ENCODE results near the gene CEP43. TPM values are rescaled to one million over a fixed set of nuclear protein-coding genes. Genes with fewer than 3 reads are reported as not detected.

The CEP43 gene
- total and polyA plus RNA-seq, 5 donors = 6.5 to 10.7 (median 9.0) TPM

DNA sequence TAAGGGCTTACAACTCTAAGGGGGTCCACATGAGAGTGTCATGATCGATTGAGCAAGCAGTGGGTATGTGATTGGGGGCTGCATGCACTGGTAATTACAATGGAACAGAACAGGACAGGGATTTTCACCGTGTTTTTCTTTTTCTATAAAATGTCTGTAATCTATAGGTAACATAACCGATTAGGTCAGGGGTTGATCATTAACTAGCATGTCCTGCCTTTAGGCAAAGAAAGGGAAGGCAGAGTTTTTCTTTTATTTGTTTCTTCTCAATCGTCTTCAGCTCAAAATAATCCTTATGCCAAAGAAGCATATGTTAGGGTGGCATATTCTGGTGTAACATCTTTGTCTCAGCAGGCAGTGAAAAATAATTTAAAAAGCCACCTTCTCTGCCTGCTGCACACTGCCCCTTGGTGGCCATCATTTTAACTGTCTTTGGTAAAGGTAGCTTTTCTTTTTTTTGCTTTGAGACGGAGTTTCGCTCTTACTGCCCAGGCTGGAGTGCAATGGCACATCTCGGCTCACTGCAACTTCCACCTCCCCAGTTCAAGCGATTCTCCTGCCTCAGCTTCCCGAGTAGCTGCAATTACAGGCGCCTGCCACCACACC lies 9.7 kb upstream of the CEP43 start:
- 56% methylated on average over 10 of the region's 10 CpGs for WGBS
- Histone ChIP-seq H3K27ac (ENCODE audit: low read length) (no peak overlapping the region), H3K9me3 (ENCODE audit: control insufficient read depth, low read length) (no peaks in the 10 kb centered on the region), H3K4me3 (ENCODE audit: low read length) (no peak overlapping the region), H3K27me3 (ENCODE audit: control insufficient read depth, insufficient read depth) (no peaks in the 10 kb centered on the region), H3K4me1 (ENCODE audit: control insufficient read depth, insufficient read depth, low read length) (no peaks in the 10 kb centered on the region)
- intact Hi-C loops (cut with DNase I) = loop anchor here in 2 of 4 donors (10.0 kb wide), 1 partner anchor 215 kb away; no protein-coding TSS in a partner anchor
- ATAC-seq (no peak), DNase-seq (no peak)

DNA sequence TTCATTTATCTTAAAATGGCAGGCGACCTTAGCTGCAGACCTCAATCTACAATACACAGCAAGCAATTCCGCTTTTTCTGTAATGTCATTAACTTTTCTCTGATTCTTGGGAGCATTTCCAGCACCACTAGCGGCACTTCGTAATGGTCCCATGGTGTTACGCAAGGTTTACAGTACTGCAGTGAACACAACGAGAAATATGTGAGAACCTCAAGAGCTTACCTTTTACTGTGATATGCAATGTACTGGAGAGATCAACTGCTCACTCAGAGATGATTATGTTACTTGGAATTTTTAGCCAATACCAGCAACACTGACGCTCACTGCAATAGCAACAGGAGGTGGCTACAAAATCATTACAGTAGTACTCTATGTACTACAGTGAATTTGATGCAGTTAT lies 2.8 kb upstream of the CEP43 start:
- peaks cover 3% of the 10 kb centered on the region for H3K4me1 ChIP-seq (ENCODE audit: control insufficient read depth, insufficient read depth, low read length)
- intact Hi-C loops (cut with DNase I) = no loop called here
- 92% methylated on average over 7 of the region's 7 CpGs for WGBS
- H3K4me3 ChIP-seq (ENCODE audit: low read length) = no peak overlapping the region
- no peaks in the 10 kb centered on the region for H3K9me3 ChIP-seq (ENCODE audit: control insufficient read depth, low read length)
- H3K27ac ChIP-seq (ENCODE audit: low read length) = no peak overlapping the region
- no peaks in the 10 kb centered on the region for H3K27me3 ChIP-seq (ENCODE audit: control insufficient read depth, insufficient read depth)
- ATAC-seq (no peak), DNase-seq (no peak)

DNA sequence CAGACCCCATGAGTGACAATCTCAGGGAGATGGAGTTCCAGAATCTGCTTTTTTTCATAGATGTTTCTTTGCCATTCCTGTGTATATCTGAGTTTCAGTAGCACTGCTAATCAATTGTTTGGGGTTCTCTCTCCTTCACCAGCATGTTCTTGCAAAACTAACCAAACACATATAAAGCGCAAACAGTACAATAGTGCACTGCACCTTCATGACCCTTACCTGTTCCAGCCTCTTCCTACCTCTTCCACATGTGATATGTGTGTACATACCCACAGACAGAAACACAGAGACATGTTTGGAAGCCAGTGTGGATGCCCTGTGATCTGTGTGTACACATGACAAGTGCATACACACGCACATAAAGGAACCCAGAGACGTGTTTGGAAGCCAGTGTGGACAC lies 1.8 kb upstream of the CEP43 start:
- no peak overlapping the region for H3K4me3 ChIP-seq (ENCODE audit: low read length)
- intact Hi-C loops (cut with DNase I) = no loop called here
- no peaks in the 10 kb centered on the region for H3K27me3 ChIP-seq (ENCODE audit: control insufficient read depth, insufficient read depth)
- H3K9me3 ChIP-seq (ENCODE audit: control insufficient read depth, low read length) = no peaks in the 10 kb centered on the region
- H3K27ac ChIP-seq (ENCODE audit: low read length) = no peak overlapping the region
- 87% methylated on average over 3 of the region's 3 CpGs for WGBS
- DNase-seq (no peak), ATAC-seq (no peak)
- peaks cover 3% of the 10 kb centered on the region for H3K4me1 ChIP-seq (ENCODE audit: control insufficient read depth, insufficient read depth, low read length)

GRCh38 chr6:166997768-166998255 lies 1.4 kb upstream of the CEP43 start:
- peak; percentile 38 to 74 (median 72) for DNase-seq

DNA sequence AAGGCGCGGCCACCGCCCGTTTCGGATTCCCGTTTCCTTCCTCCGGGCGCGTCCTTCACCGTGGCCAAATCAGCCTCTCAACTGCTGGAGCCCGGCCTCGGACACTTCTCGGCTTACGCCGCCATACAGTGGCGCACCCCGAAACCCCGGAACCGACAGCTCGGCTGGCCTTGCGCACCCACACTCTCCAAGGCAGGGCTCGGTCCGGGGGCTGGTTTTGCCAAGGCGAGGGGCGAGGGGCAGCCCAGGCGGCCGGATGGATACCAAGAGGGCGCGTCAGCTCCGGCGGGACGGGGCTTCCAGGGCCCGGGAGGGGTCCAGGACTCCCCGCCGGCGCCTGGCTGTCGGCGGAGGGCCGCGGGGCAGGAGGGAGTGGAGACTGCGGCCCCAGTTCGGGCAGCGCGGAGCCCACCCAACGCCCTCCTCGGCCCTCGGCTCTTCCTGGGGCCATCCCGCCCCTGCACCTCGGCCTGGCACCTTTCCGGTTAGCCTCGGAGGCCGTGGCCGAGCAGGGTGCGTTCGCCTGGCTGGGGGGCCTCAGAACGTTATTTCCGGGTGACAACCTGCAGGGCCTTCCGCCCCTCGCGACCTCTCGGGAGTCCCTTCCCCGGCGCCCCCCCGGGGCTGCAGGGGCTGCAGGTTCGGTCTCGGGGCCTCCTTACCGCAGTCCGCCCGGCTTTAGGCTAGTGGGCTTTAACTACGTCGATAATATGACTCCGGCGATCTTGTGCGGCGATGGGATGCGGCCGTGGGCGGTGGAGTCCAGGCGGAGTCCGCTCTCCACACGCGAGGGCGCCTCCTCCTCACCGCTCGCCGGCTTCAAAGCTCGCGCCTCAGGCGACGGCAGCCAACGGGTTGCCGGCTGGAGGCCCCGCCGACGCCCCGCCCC lies 697 bp upstream of the CEP43 start:
- H3K9me3 ChIP-seq (ENCODE audit: control insufficient read depth, low read length) = no peaks in the 10 kb centered on the region
- WGBS = under 1% methylated on average over 96 of the region's 96 CpGs
- peak; percentile 33 to 69 (median 64) for DNase-seq
- peaks cover 3% of the 10 kb centered on the region for H3K4me1 ChIP-seq (ENCODE audit: control insufficient read depth, insufficient read depth, low read length)
- H3K4me3 ChIP-seq (ENCODE audit: low read length) = peak overlapping the region; percentile 71
- intact Hi-C loops (cut with DNase I) = no loop called here
- no peak overlapping the region for H3K27ac ChIP-seq (ENCODE audit: low read length)
- H3K27me3 ChIP-seq (ENCODE audit: control insufficient read depth, insufficient read depth) = no peaks in the 10 kb centered on the region
- peak; percentile 2 to 5 for ATAC-seq

More at GRCh38 chr6:166997768-166998255, 1.4 kb upstream of the CEP43 start:
- no peak overlapping the region for H3K27ac ChIP-seq (ENCODE audit: low read length)
- peak overlapping the region; percentile 71 for H3K4me3 ChIP-seq (ENCODE audit: low read length)
- no peaks in the 10 kb centered on the region for H3K27me3 ChIP-seq (ENCODE audit: control insufficient read depth, insufficient read depth)
- intact Hi-C loops (cut with DNase I) = no loop called here
- 6% methylated on average over 38 of the region's 38 CpGs for WGBS
- H3K4me1 ChIP-seq (ENCODE audit: control insufficient read depth, insufficient read depth, low read length) = peaks cover 3% of the 10 kb centered on the region
- ATAC-seq = peak in 1 of 2 donors; percentile 30
- no peaks in the 10 kb centered on the region for H3K9me3 ChIP-seq (ENCODE audit: control insufficient read depth, low read length)

DNA sequence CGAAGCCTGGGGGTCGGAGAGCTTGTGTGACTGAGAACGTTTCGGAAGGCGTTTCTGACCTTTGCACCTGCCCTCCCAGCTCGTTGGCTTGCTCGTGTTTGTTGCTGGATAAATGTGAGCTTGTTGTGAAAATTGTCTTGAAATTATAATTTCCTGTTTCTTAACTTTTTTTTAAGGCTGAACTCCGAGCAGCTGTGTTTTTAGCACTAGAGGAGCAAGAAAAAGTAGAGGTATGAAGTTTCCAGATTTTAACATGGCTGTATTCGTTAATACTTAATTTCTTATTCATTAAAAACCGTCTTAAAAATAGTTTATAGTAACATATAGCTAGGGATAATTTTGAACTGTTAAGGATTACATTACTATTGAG lies 672 bp downstream of the CEP43 start:
- H3K27ac ChIP-seq (ENCODE audit: low read length) = no peak overlapping the region
- DNase-seq = no peak
- H3K27me3 ChIP-seq (ENCODE audit: control insufficient read depth, insufficient read depth) = no peaks in the 10 kb centered on the region
- ATAC-seq = no peak
- peaks cover 3% of the 10 kb centered on the region for H3K4me1 ChIP-seq (ENCODE audit: control insufficient read depth, insufficient read depth, low read length)
- intact Hi-C loops (cut with DNase I) = no loop called here
- peak overlapping the region; percentile 71 for H3K4me3 ChIP-seq (ENCODE audit: low read length)
- WGBS = 3% methylated on average over 10 of the region's 10 CpGs
- no peaks in the 10 kb centered on the region for H3K9me3 ChIP-seq (ENCODE audit: control insufficient read depth, low read length)

DNA sequence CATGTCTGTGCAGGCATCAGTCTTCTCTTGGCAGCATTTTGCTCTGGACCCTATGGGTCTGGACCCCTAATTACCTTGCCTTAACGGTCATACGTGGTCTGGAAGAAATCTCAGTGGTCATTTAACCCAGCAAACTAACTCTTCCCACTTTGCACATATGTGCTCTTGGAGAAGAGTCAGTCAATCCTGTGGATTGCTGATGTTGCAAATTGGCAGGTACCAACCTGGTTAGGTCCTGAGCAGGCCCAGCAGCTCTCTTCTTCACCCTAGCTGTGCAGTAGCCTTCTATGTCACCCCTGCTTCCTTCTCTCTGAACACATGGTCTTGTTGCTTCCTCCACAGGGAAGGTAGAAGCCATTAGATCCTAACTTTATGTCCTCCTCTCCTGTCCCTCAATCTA lies 1.6 kb downstream of the CEP43 start:
- intact Hi-C loops (cut with DNase I) = no loop called here
- no peak for ATAC-seq
- Histone ChIP-seq H3K4me3 (ENCODE audit: low read length) (no peak overlapping the region), H3K9me3 (ENCODE audit: control insufficient read depth, low read length) (no peaks in the 10 kb centered on the region), H3K27ac (ENCODE audit: low read length) (no peak overlapping the region), H3K27me3 (ENCODE audit: control insufficient read depth, insufficient read depth) (no peaks in the 10 kb centered on the region), H3K4me1 (ENCODE audit: control insufficient read depth, insufficient read depth, low read length) (peaks cover 3% of the 10 kb centered on the region)
- DNase-seq = no peak
- WGBS = 88% methylated on average over 2 of the region's 2 CpGs

DNA sequence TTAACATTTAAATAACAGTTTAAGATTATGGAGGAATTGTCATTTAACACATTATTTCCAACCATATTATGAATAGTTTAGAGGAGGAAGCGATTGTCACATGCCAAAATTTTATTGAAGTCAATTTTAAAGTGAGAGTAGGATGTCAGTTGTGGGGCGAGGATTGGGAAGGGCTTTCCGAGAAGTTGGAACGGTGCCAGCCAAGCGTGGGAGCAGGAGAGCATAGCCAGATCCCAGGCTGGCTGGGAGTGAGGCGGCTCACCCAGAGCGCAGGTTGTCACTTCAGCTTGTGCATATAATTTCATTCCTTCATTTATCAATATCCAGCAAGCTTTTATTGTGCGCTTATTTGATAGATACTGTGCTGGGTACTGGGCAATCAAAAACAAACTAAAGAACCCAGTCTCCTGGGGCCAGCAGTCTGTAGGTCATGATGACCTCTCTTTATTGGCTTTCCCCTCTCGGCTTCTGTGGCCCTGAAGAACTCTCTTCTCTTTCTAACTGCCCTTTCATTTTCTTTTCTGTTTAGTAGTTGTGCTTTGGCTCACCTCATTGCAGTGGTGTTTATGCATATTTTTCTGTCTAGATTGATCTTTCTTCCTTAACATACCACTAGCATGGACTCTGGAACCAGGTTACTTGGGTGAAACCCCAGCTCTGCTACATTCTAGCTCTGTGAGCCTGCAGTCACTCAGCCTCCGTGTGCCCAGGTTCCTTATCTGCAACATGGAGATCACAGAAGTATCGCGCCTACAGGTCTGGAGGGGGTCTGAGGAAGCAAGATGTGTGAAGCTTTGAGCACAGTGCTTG lies 6.4 kb downstream of the CEP43 start:
- peak; percentile 77 to 78 for ATAC-seq
- Histone ChIP-seq H3K4me1 (ENCODE audit: control insufficient read depth, insufficient read depth, low read length) (peaks cover 3% of the 10 kb centered on the region), H3K4me3 (ENCODE audit: low read length) (no peak overlapping the region), H3K9me3 (ENCODE audit: control insufficient read depth, low read length) (no peaks in the 10 kb centered on the region), H3K27ac (ENCODE audit: low read length) (no peak overlapping the region), H3K27me3 (ENCODE audit: control insufficient read depth, insufficient read depth) (no peaks in the 10 kb centered on the region)
- DNase-seq = peak; percentile 71 to 85 (median 82)
- intact Hi-C loops (cut with DNase I) = no loop called here
- WGBS = 46% methylated on average over 12 of the region's 12 CpGs

DNA sequence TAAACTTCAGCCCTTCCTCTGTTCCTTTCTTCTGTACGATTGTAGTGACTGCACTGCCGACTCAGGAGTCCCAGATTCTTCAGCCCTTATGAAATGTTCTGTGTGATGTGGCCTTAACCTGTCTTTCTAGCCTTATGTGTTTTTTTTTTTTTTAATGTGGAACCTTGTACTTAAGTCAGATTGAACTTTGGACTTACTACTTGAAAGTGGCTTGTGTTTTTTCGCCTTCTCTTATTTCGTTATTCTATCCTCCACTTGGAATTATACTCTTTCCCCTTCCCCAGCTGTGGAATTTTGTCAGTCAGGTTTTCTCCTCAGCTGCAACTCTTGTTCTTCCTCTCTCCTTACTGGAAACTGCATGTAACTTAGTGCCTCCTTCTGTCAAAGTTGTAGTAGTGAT lies 8.8 kb downstream of the CEP43 start:
- DNase-seq (no peak), ATAC-seq (no peak)
- Histone ChIP-seq H3K27ac (ENCODE audit: low read length) (no peak overlapping the region), H3K9me3 (ENCODE audit: control insufficient read depth, low read length) (no peaks in the 10 kb centered on the region), H3K27me3 (ENCODE audit: control insufficient read depth, insufficient read depth) (no peaks in the 10 kb centered on the region), H3K4me1 (ENCODE audit: control insufficient read depth, insufficient read depth, low read length) (no peaks in the 10 kb centered on the region), H3K4me3 (ENCODE audit: low read length) (no peak overlapping the region)
- intact Hi-C loops (cut with DNase I) = no loop called here
- 96% methylated on average over 4 of the region's 4 CpGs for WGBS

DNA sequence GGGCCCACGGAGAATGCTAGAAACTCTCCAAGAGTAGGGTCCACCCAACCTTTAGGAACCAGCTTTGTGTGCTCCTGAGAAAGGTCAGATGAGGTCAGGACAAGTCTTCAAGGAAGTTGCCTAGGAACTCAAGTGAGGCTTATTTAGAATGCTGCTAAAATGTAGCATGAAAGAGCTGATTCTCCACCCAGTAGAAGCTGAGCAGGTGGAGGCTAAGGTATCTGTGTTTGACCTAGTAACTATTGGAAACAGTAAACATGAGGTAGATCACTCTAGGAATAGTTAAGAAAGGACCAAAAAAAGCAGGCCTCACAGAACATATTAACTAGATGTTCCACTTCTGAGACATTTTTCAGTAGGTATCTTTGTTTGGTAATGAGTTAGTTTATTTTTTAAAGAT lies 13.9 kb downstream of the CEP43 start:
- no peak overlapping the region for H3K27ac ChIP-seq (ENCODE audit: low read length)
- H3K9me3 ChIP-seq (ENCODE audit: control insufficient read depth, low read length) = no peaks in the 10 kb centered on the region
- ATAC-seq = no peak
- DNase-seq = no peak
- no peaks in the 10 kb centered on the region for H3K27me3 ChIP-seq (ENCODE audit: control insufficient read depth, insufficient read depth)
- no peak overlapping the region for H3K4me3 ChIP-seq (ENCODE audit: low read length)
- intact Hi-C loops (cut with DNase I) = no loop called here
- H3K4me1 ChIP-seq (ENCODE audit: control insufficient read depth, insufficient read depth, low read length) = no peaks in the 10 kb centered on the region
- 97% methylated on average over 1 of the region's 1 CpG for WGBS

DNA sequence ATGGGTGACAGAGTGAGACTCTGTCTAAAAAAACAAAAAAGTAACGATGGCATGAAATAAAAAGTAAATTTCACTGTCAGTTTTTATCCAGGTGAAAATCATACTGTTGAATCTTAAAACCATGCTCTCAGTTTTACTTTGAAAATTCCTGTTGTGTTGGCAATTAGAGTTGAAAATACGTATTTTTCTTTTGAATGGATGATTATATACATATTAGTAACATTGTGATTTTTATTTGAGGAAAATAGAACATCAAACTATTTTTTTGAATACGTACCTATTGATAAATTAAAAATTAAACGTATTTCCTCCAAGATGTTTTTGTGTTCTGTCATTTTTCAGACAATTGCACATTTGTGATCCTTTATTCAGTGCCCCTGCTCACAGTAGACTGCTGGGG lies 14.7 kb downstream of the CEP43 start:
- no peaks in the 10 kb centered on the region for H3K4me1 ChIP-seq (ENCODE audit: control insufficient read depth, insufficient read depth, low read length)
- no peaks in the 10 kb centered on the region for H3K27me3 ChIP-seq (ENCODE audit: control insufficient read depth, insufficient read depth)
- H3K9me3 ChIP-seq (ENCODE audit: control insufficient read depth, low read length) = no peaks in the 10 kb centered on the region
- ATAC-seq = no peak
- no peak overlapping the region for H3K4me3 ChIP-seq (ENCODE audit: low read length)
- H3K27ac ChIP-seq (ENCODE audit: low read length) = no peak overlapping the region
- 95% methylated on average over 4 of the region's 4 CpGs for WGBS
- intact Hi-C loops (cut with DNase I) = no loop called here
- no peak for DNase-seq

All from right cardiac atrium (tissue), 5 donors.